22Rv1 (cell line): ENCODE data around the gene MICOS13.

ENCODE experiments used
- H3K27ac ChIP-seq: fragments of 450-650 bp; 2 replicates; pipeline ENCODE4 v1.5.1; 2017
- CTCF ChIP-seq: fragments of 450-650 bp; IDR thresholded peaks from 2 replicates; pipeline ENCODE4 v1.5.1; 2017; ENCODE audit warnings: mild to moderate bottlenecking
- ZFX ChIP-seq: fragments of 450-650 bp; IDR thresholded peaks from 2 replicates; pipeline ENCODE4 v1.6.1; 2017; ENCODE audit warnings: antibody characterized with exemption, borderline replicate concordance

The MICOS13 gene

GRCh38 chr19:5686647-5687359 lies 6.5 kb upstream of the MICOS13 start:
- peak overlapping the region; percentile 71 for H3K27ac ChIP-seq
- TF ChIP-seq ZFX (no peak), CTCF (peak; percentile 98)

- TF ChIP-seq ZFX = no peak
- H3K27ac ChIP-seq = peak overlapping the region; percentile 71
These were observed 6.0 kb upstream of the MICOS13 start for GRCh38 chr19:5686326-5686646.

GRCh38 chr19:5684694-5685430 lies 4.5 kb upstream of the MICOS13 start:
- H3K27ac ChIP-seq = no peak overlapping the region
- TF ChIP-seq CTCF = no peak
- TF ChIP-seq ZFX = no peak

- H3K27ac ChIP-seq = no peak overlapping the region
- TF ChIP-seq ZFX = no peak
- no peak for TF ChIP-seq CTCF
These were observed 3.0 kb upstream of the MICOS13 start for GRCh38 chr19:5683177-5683886.

- TF ChIP-seq CTCF (no peak), ZFX (no peak)
- H3K27ac ChIP-seq = no peak overlapping the region
These were observed 1.8 kb upstream of the MICOS13 start for GRCh38 chr19:5682107-5682482.

- no peak for TF ChIP-seq CTCF
- TF ChIP-seq ZFX = no peak
- H3K27ac ChIP-seq = no peak overlapping the region
These were observed 1.2 kb upstream of the MICOS13 start for GRCh38 chr19:5681391-5682106.

- H3K27ac ChIP-seq = peak overlapping the region; percentile 82
- TF ChIP-seq ZFX (no peak), CTCF (no peak)
These were observed 256 bp downstream of the MICOS13 start for GRCh38 chr19:5680084-5680436.
